DMS153 treated with DMSO at 0.1 percent for 48 hours (cell line): ENCODE data around the gene KLK6.

Source experiments
- DNase-seq: peaks from one replicate; lab custom pipeline; 2025; ENCODE audit not compliant: unreplicated experiment; lab: John Stamatoyannopoulos, UW

KLK6 gene

GRCh38 chr19:50959731-50960500 is 9.5 kb downstream of the KLK6 start:
- no peak for DNase-seq

GRCh38 chr19:50957587-50957986 is 11.8 kb downstream of the KLK6 start:
- DNase-seq = no peak

GRCh38 chr19:50952910-50953309 is 16.5 kb downstream of the KLK6 start, which contains the start of gene KLK5:
Gene KLK5 (minus strand): TSS chr19:50953038. CDS start chr19:50952657, 381 bp downstream.
- no peak for DNase-seq

- DNase-seq = no peak
These were observed 19.5 kb downstream of the KLK6 start for GRCh38 chr19:50949861-50950260.

GRCh38 chr19:50947123-50947522 is 22.3 kb downstream of the KLK6 start:
- no peak for DNase-seq

- DNase-seq = no peak
These were observed 24.6 kb downstream of the KLK6 start for GRCh38 chr19:50944795-50945194.

GRCh38 chr19:50943074-50943828 is 26.1 kb downstream of the KLK6 start:
- no peak for DNase-seq

GRCh38 chr19:50939596-50939995 is 29.8 kb downstream of the KLK6 start:
- no peak for DNase-seq

- no peak for DNase-seq
These were observed 35.8 kb downstream of the KLK6 start for GRCh38 chr19:50933640-50934039.

GRCh38 chr19:50932690-50933083 is 36.7 kb downstream of the KLK6 start:
- DNase-seq = no peak

GRCh38 chr19:50932018-50932689 is 37.2 kb downstream of the KLK6 start:
- no peak for DNase-seq

- no peak for DNase-seq
These were observed 38.4 kb downstream of the KLK6 start for GRCh38 chr19:50931023-50931422.

- DNase-seq = no peak
These were observed 40.6 kb downstream of the KLK6 start for GRCh38 chr19:50928831-50929230.

GRCh38 chr19:50926144-50926543 is 43.2 kb downstream of the KLK6 start:
- no peak for DNase-seq

- DNase-seq = no peak
These were observed 43.7 kb downstream of the KLK6 start for GRCh38 chr19:50925734-50926133.

GRCh38 chr19:50924586-50924985 is 44.8 kb downstream of the KLK6 start:
- DNase-seq = no peak

- peak; percentile 88 for DNase-seq
These were observed 47.0 kb downstream of the KLK6 start for GRCh38 chr19:50922317-50922853.

GRCh38 chr19:50921426-50922316 is 47.7 kb downstream of the KLK6 start:
- no peak for DNase-seq

GRCh38 chr19:50916069-50916468 is 53.3 kb downstream of the KLK6 start:
- no peak for DNase-seq
